ENCODE data around the gene PID1.
"Not testable (repeated sequence)": the region's sequence is repeated elsewhere in the genome, so short reads cannot be mapped to it uniquely, and the experiment has no call there.

PID1 gene

DNA sequence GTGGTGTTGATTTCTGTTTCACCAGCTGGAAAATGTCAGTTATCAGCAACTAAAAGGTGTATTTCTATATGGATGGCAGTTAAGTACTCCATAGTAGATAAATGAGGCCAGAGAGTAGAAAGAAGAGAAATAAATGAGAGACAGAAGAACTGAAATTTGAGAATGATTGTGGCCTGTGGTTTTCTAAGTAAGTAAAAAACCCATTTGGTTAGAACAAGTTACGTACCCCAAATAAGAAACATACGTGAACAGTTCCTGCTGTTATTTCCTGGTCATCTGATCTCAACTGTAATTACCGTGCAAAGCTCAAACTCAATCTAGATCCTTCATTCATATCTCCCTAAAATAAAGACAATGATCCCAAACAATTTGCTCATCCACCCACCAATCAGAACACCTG is 181.3 kb downstream of the PID1 start:
- Mint-ChIP-seq H3K9me3 (no peaks in the 10 kb centered on the region), H3K4me3 (no peak overlapping the region), H3K27ac (no peak overlapping the region), H3K36me3 (no peaks in the 10 kb centered on the region), H3K4me1 (no peaks in the 10 kb centered on the region), H3K27me3 (no peaks in the 10 kb centered on the region)
- DNase-seq (ENCODE audit: low spot score in 2 of 2): no peak
- no peak for ATAC-seq (ENCODE audit: low read depth)

DNA sequence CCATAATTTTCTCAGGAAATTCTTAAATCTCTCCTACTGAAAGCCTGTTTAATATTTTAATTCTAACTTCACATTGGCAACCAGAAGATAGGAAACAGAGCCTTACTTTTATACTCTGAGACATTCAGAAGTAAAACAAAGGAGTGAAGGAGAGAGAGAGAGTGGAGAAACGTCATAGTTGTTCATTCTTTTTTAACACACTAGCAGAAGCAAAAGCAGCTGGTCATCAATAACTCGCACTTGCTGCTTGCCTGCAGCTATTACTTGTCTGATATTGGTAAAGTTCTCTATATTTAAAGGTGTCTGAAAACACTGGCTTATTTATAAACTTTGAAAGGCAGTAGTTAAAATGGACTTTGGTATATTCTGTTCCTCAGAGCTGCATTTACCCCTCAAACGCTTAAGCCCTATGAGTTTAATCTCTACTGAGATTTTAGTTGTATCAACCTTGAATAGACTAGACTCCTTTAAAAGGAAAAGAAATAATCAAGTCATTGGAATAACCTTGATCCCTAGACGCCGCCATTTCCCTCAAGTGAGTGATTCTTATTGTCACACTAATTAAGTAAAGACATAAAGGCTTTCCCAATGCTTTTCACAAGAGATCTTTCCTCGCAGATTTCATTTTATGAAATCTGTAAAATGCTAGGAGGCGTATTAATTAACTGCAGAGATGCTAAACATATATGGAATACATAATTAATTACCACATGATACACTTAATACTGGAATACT is 182.0 kb downstream of the PID1 start:
- Mint-ChIP-seq H3K4me3 (no peak overlapping the region), H3K36me3 (no peaks in the 10 kb centered on the region), H3K27me3 (no peaks in the 10 kb centered on the region), H3K9me3 (no peaks in the 10 kb centered on the region), H3K27ac (no peak overlapping the region), H3K4me1 (no peaks in the 10 kb centered on the region)
- ATAC-seq (ENCODE audit: low read depth): no peak
- DNase-seq (ENCODE audit: low spot score in 2 of 2): no peak

DNA sequence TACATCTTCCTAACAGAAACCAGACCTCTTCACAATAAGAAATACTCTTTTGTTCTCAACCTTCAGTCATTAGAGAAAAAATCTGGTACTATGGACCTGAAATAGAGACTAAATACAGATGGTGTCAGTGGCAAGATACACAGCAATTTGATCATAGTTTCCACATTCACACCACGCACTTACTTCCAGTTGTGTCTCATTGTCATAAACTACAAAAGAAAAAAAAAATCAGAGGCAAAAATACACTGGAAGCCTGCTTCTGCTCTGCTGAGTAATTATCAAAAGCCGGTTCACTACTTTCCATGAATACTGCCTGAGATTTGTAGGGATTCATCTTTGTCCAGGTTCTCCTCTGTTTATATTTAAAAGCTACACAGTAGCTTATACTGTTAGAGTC is 182.6 kb downstream of the PID1 start:
- Mint-ChIP-seq H3K4me1 (no peaks in the 10 kb centered on the region), H3K36me3 (no peaks in the 10 kb centered on the region), H3K27ac (no peak overlapping the region), H3K4me3 (no peak overlapping the region), H3K9me3 (no peaks in the 10 kb centered on the region), H3K27me3 (no peaks in the 10 kb centered on the region)
- DNase-seq (ENCODE audit: low spot score in 2 of 2) (no peak), ATAC-seq (ENCODE audit: low read depth) (no peak)

DNA sequence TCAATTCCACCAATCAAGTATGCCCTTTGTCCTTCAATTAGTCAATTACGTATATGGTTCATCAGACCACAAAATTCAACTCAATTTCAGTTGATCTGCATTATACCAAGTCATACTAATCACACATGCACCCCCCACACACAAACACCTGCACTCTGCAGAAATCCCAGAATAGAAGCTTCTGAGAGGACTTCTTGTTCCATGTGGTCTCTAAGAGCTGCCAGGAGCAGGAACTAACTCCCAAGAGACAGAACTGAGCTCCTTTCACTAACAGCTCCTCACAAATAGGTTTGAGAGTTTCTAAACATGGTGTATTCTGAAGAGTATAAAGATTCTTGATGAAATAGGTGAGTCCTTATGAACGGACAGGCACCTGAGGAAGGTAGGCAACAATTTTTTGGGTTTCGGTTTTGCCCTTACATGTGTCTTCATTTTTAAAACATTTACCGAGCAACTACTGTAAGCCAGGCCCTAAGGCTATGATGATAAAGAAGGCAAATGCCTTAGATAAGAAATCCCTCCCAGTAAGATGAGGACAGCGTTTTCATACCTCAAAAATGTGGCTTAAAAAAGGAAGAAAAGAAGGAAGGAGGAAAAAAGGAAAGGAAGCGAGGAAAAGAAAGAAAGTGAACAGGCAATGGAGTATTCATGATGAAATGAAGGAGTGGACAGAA is 183.1 kb downstream of the PID1 start:
- no peak overlapping the region for H3K27ac Mint-ChIP-seq
- DNase-seq (ENCODE audit: low spot score in 2 of 2): no peak
- no peak overlapping the region for H3K4me3 Mint-ChIP-seq
- ATAC-seq (ENCODE audit: low read depth): no peak
- no peaks in the 10 kb centered on the region for H3K27me3 Mint-ChIP-seq
- H3K9me3 Mint-ChIP-seq: no peaks in the 10 kb centered on the region
- no peaks in the 10 kb centered on the region for H3K4me1 Mint-ChIP-seq
- H3K36me3 Mint-ChIP-seq: no peaks in the 10 kb centered on the region

DNA sequence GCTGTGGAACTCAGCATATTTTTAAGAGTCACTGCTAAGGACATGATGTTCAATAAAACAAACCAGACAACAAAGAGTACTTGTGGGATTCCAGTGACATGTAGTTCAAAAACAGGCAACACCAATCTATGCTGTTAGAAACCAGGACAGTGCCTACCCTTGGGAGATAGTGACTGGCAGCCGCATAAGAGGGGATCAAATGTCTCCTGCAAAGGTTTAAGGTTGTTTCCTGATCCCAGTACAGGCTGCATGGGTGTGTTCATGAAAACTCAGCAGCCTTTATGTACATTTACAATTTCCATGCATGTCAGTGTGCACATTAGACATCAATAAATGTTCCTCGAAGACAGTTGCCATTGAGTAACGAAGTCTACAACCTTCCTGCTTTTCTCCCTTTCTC is 183.8 kb downstream of the PID1 start:
- no peaks in the 10 kb centered on the region for H3K36me3 Mint-ChIP-seq
- H3K4me3 Mint-ChIP-seq: no peak overlapping the region
- H3K27me3 Mint-ChIP-seq: no peaks in the 10 kb centered on the region
- no peaks in the 10 kb centered on the region for H3K9me3 Mint-ChIP-seq
- DNase-seq (ENCODE audit: low spot score in 2 of 2) (no peak), ATAC-seq (ENCODE audit: low read depth) (no peak)
- H3K27ac Mint-ChIP-seq: no peak overlapping the region
- no peaks in the 10 kb centered on the region for H3K4me1 Mint-ChIP-seq

DNA sequence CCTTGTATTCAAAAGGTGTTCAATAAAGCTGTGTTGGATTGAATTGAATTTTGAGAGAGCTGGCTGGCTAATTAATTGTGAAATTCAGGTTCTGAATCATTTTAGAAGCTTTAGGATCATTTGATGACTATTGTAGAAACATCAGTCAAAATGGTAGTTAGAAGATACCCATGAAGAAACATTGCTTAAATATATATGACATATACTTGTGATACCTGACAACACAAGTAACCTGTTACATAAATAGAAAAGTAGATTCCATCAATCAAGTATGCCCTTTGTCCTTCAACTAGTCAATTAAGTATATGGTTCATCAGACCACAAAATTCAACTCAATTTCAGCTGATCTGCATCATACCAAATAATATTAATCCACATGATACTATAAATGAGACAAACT is 185.6 kb downstream of the PID1 start:
- ATAC-seq (ENCODE audit: low read depth) (no peak), DNase-seq (ENCODE audit: low spot score in 2 of 2) (no peak)
- Mint-ChIP-seq H3K27me3 (no peaks in the 10 kb centered on the region), H3K4me1 (no peaks in the 10 kb centered on the region), H3K9me3 (no peaks in the 10 kb centered on the region), H3K27ac (no peak overlapping the region), H3K36me3 (no peaks in the 10 kb centered on the region), H3K4me3 (no peak overlapping the region)

DNA sequence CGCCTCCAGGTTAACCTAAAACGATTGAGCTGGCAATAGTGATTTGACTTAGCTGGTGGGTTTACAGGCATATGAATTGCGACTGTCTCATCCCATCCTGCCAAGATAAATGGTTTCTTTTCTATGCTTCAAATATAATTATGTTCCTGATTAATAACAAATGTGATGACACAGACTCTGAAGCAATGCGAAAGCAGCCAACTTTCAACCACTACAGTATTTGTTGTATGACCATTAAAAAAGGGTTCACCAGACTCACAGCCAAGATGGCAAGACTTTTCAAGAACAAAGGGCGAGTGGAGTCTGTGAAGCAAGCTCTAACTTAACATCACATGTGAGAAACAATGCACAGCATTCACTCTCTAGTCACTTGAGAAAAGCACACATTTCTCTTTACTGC is 186.6 kb downstream of the PID1 start:
- H3K27me3 Mint-ChIP-seq: no peaks in the 10 kb centered on the region

DNA sequence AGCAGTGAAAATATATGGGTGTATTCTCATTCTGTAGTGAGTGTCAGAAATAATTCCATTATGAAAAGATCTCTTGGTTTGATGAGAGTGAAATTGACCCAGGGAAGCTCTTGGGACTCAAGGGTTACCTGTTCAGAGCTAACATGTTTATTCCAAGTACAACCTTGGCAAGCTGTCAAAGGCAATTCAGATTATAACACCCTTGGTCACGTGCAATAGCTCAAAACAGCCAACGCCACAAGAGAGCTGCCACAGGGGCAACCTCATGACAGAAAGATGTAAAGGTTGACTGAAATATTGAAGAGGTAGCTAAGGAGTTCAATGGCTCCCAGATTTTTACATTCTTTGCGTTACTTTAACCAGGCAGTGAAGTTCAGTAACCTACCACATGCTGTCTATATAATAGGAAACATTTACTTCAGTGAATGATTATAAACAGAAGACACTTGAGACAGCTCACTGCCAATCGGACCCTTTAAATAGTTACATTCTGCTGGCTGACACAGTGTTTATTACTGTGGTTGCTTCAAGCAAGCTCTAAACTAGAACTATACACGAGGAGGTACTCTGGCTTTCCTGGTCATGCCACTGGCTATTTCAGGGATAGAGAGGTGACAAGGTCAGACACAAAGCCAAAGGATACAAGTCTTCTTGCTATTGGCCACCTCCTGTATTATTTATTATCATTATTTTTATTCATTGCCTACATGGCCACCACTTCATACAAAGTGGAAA is 187.3 kb downstream of the PID1 start:
- no peak overlapping the region for H3K4me3 Mint-ChIP-seq
- DNase-seq (ENCODE audit: low spot score in 2 of 2): no peak
- no peaks in the 10 kb centered on the region for H3K4me1 Mint-ChIP-seq
- ATAC-seq (ENCODE audit: low read depth): no peak
- H3K27ac Mint-ChIP-seq: no peak overlapping the region
- H3K27me3 Mint-ChIP-seq: no peaks in the 10 kb centered on the region
- no peaks in the 10 kb centered on the region for H3K9me3 Mint-ChIP-seq
- H3K36me3 Mint-ChIP-seq: no peaks in the 10 kb centered on the region

More for the DNA sequence above, 186.6 kb downstream of the PID1 start:
- Mint-ChIP-seq H3K36me3 (no peaks in the 10 kb centered on the region), H3K4me3 (no peak overlapping the region), H3K27ac (no peak overlapping the region), H3K9me3 (no peaks in the 10 kb centered on the region), H3K4me1 (no peaks in the 10 kb centered on the region)
- no peak for DNase-seq (ENCODE audit: low spot score in 2 of 2)
- ATAC-seq (ENCODE audit: low read depth): no peak

DNA sequence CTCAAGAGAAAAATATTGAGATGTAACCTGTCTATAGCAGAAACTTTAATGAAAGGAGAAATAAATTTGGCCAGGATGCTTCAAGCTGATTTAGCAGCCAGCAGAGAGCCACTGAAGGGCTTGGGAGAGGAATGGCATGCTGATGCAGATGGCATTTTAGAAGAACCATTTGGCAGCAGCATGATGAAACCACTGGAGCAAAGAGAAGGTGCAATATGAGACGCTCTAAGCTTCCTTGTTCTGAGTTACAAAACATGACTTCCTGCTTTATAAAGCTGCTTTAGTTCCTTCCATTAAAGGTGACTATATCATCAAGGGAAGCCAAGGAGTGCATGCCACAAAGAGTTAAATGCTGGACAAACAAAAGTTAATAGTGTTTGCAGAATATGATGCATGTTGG is 189.7 kb downstream of the PID1 start:
- Mint-ChIP-seq H3K27ac (no peak overlapping the region), H3K4me3 (no peak overlapping the region), H3K36me3 (no peaks in the 10 kb centered on the region), H3K27me3 (no peaks in the 10 kb centered on the region), H3K9me3 (no peaks in the 10 kb centered on the region), H3K4me1 (no peaks in the 10 kb centered on the region)
- no peak for DNase-seq (ENCODE audit: low spot score in 2 of 2)
- no peak for ATAC-seq (ENCODE audit: low read depth)

DNA sequence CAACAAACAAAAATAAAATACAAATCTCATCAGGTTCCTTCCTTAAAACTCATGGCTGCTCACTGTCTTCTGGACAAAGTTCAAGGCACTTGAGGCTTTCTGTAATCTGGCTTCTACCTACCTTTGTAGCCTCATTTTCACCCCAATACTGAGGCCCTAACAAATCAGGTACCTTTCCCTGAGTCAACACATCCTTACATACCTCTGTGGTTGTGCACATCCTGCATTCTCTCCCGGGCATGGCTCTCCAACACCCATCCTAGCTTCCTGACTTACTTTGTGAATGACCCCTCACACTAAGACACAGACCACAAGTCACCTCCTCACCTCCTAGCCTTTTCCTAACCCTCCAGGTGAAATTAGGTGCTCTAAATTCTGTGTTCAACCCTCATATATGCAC is 190.9 kb downstream of the PID1 start:
- Mint-ChIP-seq H3K36me3 (no peaks in the 10 kb centered on the region), H3K27me3 (no peaks in the 10 kb centered on the region), H3K4me3 (no peak overlapping the region), H3K4me1 (no peaks in the 10 kb centered on the region), H3K27ac (no peak overlapping the region), H3K9me3 (peaks cover 5% of the 10 kb centered on the region)
- ATAC-seq (ENCODE audit: low read depth) (no peak), DNase-seq (ENCODE audit: low spot score in 2 of 2) (no peak)

DNA sequence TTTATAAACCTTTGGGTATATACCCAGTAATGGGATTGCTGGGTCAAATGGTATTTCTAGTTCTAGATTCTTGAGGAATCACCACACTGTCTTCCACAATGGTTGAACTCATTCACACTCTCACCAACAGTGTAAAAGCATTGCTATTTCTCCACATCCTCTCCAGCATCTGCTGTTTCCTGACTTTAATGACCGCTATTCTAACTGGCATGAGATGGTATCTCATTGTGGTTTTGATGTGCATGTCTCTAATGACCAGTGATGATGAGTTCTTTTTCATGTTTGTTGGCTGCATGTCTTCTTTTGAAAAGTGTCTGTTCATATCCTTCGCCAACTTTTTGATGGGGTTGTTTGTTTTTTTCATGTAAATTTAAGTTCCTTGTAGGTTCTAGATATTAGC is 194.2 kb downstream of the PID1 start:
- ATAC-seq (ENCODE audit: low read depth): not testable (repeated sequence)

DNA sequence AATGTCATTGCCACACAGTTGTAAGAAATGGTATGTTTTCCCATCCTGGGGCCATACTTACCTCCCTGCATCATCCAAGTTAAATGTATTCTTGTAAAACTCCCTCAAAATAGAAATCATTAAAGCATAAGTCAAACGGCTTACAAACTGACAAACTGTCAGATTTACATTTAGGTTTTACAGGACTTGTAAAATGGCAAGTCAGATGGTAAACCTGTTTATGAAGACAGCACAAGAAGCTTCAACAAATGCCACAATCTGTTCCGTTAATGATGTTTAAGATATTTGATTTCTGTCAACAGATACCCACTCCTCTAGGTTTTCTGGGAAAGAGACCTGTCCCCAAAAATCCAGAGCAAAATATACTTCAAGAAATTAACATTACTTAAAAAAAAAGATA is 197.2 kb downstream of the PID1 start:
- DNase-seq (ENCODE audit: low spot score in 2 of 2) (no peak), ATAC-seq (ENCODE audit: low read depth) (no peak)
- Mint-ChIP-seq H3K9me3 (peaks cover 7% of the 10 kb centered on the region), H3K4me1 (no peaks in the 10 kb centered on the region), H3K36me3 (no peaks in the 10 kb centered on the region), H3K27me3 (no peaks in the 10 kb centered on the region), H3K27ac (no peak overlapping the region), H3K4me3 (no peak overlapping the region)

More for the DNA sequence above, 194.2 kb downstream of the PID1 start:
- DNase-seq (ENCODE audit: low spot score in 2 of 2); H3K27me3 Mint-ChIP-seq; H3K4me3 Mint-ChIP-seq; H3K9me3 Mint-ChIP-seq; H3K4me1 Mint-ChIP-seq; H3K36me3 Mint-ChIP-seq; H3K27ac Mint-ChIP-seq: not testable (repeated sequence)

DNA sequence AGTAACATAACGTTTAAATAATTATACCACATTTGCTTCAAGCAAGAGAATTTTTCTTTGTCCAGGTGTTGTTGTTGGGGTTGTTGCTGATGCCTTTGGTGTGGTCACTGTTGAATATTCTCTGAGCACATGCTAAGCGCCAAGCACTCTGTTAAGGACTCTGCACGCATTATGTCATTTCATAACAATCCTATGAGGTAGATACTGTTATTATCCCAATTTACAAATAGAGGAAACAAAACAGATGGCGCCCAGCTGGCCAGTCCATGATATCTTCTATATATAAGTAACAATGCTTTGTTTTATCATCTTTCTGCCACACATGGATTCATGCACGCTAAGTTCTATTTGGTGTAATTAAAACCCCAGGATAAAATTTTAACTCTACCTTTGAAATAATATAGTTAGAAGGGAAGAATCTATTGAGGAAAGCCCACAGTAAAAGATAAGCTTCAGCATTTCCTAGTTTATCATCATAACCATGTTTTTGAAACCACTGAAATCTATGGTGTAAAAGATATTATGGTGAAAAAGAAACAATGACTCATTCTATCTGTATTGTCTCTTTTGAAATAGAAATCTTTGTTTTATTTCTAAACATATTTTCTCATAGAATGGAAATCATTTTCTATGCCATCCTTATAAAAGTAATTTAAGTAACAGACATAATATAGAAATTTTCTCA is 199.7 kb downstream of the PID1 start:
- Mint-ChIP-seq H3K4me1 (no peaks in the 10 kb centered on the region), H3K27me3 (no peaks in the 10 kb centered on the region), H3K4me3 (no peak overlapping the region), H3K9me3 (peaks cover 8% of the 10 kb centered on the region), H3K27ac (no peak overlapping the region), H3K36me3 (no peaks in the 10 kb centered on the region)
- ATAC-seq (ENCODE audit: low read depth): no peak
- no peak for DNase-seq (ENCODE audit: low spot score in 2 of 2)

DNA sequence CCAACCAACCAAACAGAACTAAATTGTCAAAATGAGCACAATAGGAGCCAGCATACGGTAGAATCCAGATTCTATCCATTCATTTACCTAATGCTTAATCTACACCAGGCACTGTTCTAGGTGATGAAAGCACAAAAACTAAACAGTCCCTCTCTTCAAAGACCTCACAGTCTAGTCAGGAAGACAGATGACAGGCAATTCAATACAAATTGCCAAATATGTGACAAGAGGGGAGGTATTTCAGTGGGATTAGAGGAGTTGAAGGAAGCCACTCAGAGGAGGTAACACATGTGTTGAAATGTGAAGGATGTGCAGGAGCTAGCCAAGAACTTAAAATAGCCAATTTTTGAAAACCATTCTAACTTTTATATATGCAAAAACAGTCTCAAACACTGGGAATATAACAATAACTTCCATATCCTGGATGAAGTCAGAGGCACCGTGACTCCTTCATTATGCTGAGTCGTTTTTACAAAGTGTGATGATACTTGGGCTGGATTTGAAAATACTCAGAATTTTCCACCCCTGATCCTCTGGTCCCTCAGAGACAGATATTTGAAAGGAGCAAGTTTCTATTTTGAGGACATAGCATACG is 204.9 kb downstream of the PID1 start:
- no peak for ATAC-seq (ENCODE audit: low read depth)
- no peak overlapping the region for H3K27ac Mint-ChIP-seq
- no peak overlapping the region for H3K4me3 Mint-ChIP-seq
- no peaks in the 10 kb centered on the region for H3K4me1 Mint-ChIP-seq
- DNase-seq (ENCODE audit: low spot score in 2 of 2): no peak
- no peaks in the 10 kb centered on the region for H3K36me3 Mint-ChIP-seq
- H3K27me3 Mint-ChIP-seq: no peaks in the 10 kb centered on the region
- peaks cover 4% of the 10 kb centered on the region for H3K9me3 Mint-ChIP-seq
